Parathyroid adenoma (tissue), 2 donors: Measurements from ENCODE around the gene C14orf39.

Source experiments
- H2AFZ ChIP-seq: fragments of 300-600 bp; sonication (generic); one replicate; pipeline ENCODE4 v1.7.0; 2017; ENCODE audit warnings: antibody characterized with exemption, mild to moderate bottlenecking
- H3K27ac ChIP-seq: fragments of 300-600 bp; sonication (generic); one replicate; pipeline ENCODE4 v1.7.0; 2017
- H3K27me3 ChIP-seq: fragments of 300-600 bp; sonication (generic); one replicate; pipeline ENCODE4 v1.7.0; 2017; ENCODE audit warnings: low read length; ENCODE audit not compliant: control insufficient read depth, insufficient read depth
- H3K36me3 ChIP-seq: fragments of 300-600 bp; sonication (generic); one replicate; pipeline ENCODE4 v1.7.0; 2017; ENCODE audit warnings: low read length; ENCODE audit not compliant: control insufficient read depth, insufficient read depth
- H3K4me1 ChIP-seq: fragments of 300-600 bp; sonication (generic); one replicate; pipeline ENCODE4 v1.7.0; 2017; ENCODE audit warnings: control low read depth
- H3K4me2 ChIP-seq: fragments of 300-600 bp; sonication (generic); one replicate; pipeline ENCODE4 v1.7.0; 2017; ENCODE audit warnings: low read length
- H3K4me3 ChIP-seq: fragments of 300-600 bp; sonication (generic); one replicate; pipeline ENCODE4 v1.7.0; 2017; ENCODE audit warnings: low read depth, low read length
- H3K79me2 ChIP-seq: fragments of 300-600 bp; sonication (generic); one replicate; pipeline ENCODE4 v1.7.0; 2017; ENCODE audit warnings: control low read depth
- H3K9ac ChIP-seq: fragments of 300-600 bp; sonication (generic); one replicate; pipeline ENCODE4 v1.7.0; 2017; ENCODE audit warnings: mild to moderate bottlenecking
- H3K9me3 ChIP-seq: fragments of 300-600 bp; sonication (generic); one replicate; pipeline ENCODE4 v1.7.0; 2017; ENCODE audit warnings: low read length; ENCODE audit not compliant: control insufficient read depth
- CTCF ChIP-seq: fragments of 300-600 bp; sonication (generic); IDR thresholded peaks from one replicate; pipeline ENCODE4 v1.7.0; 2017; ENCODE audit warnings: antibody characterized with exemption, mild to moderate bottlenecking
- donor health status: primary hyperparathyroidism.

Gene C14orf39

GRCh38 chr14:60514378-60514740 lies 28.5 kb upstream of the C14orf39 start:
- no peaks in the 10 kb centered on the region for H3K9me3 ChIP-seq
- no peaks in the 10 kb centered on the region for H3K4me1 ChIP-seq
- H3K27me3 ChIP-seq, result peaks cover 12% of the 10 kb centered on the region
- peak overlapping the region; percentile 79 for H3K4me2 ChIP-seq
- H3K79me2 ChIP-seq, result no peaks in the 10 kb centered on the region
- H2AFZ ChIP-seq, result peak overlapping the region; percentile 91
- peak overlapping the region; percentile 49 for H3K4me3 ChIP-seq
- peak overlapping the region; percentile 45 for H3K27ac ChIP-seq
- TF ChIP-seq CTCF, result no peak
- H3K36me3 ChIP-seq, result no peaks in the 10 kb centered on the region
- no peak overlapping the region for H3K9ac ChIP-seq

GRCh38 chr14:60512973-60513571 lies 27.2 kb upstream of the C14orf39 start:
- Histone ChIP-seq H3K36me3 (no peaks in the 10 kb centered on the region), H2AFZ (no peak overlapping the region), H3K27ac (no peak overlapping the region), H3K4me1 (no peaks in the 10 kb centered on the region), H3K9me3 (no peaks in the 10 kb centered on the region), H3K27me3 (peaks cover 12% of the 10 kb centered on the region), H3K4me3 (no peak overlapping the region), H3K79me2 (no peaks in the 10 kb centered on the region), H3K9ac (no peak overlapping the region), H3K4me2 (no peak overlapping the region)
- no peak for TF ChIP-seq CTCF

DNA sequence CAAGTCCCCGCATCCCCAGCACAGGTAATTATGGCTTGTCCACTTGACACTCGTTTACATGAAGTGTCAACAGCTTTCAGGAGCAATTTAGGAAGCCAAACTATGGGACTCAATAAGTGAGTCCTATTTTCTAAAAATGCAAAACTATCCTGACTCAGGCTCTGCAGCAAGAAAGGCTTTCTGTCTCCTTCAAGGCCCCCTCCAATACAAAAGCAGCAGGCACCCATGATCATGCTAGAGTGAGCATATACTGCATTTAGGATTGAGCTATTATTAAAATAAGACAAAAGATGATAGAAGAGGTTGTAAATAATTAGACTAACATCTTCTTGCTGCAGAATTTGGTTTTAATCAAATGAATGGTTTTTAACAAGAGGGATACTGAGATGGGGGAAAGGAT lies 26.3 kb upstream of the C14orf39 start:
- H3K79me2 ChIP-seq, result no peaks in the 10 kb centered on the region
- no peak overlapping the region for H3K4me3 ChIP-seq
- no peak overlapping the region for H3K4me2 ChIP-seq
- H3K4me1 ChIP-seq, result no peaks in the 10 kb centered on the region
- no peaks in the 10 kb centered on the region for H3K9me3 ChIP-seq
- no peak overlapping the region for H2AFZ ChIP-seq
- H3K36me3 ChIP-seq, result no peaks in the 10 kb centered on the region
- peaks cover 15% of the 10 kb centered on the region for H3K27me3 ChIP-seq
- no peak overlapping the region for H3K27ac ChIP-seq
- H3K9ac ChIP-seq, result no peak overlapping the region
- no peak for TF ChIP-seq CTCF

DNA sequence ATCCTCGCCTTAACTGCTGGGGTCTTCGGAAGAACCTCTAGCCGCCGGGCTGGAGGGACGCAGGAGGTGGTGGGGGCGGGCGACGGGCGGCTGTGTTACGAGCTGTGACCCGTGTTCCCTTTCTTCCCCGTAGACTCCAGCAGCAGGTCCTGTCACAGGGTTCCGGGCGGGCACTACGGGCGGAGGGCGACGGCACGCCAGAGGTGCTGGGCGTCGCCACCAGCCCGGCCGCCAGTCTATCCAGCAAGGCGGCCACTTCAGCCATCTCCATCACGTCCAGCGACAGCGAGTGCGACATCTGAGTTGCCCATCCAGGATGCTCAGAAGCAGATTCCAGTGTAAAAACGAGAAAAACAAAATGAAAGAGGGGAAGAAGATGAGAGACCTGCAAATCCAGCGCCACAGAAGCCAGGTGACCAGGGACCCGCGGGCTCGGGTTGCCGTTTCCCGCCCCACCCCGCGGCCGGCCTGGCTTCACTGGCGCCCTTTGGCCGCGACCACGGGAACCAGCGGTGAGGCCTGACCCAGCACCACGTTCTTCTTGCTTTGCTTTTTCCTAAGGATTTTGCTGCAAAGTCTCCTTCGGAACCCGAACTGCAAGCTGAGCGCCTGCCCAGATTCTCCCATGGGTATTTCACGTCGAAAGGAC lies 25.2 kb upstream of the C14orf39 start:
- TF ChIP-seq CTCF, result no peak
- Histone ChIP-seq H3K4me3 (no peak overlapping the region), H2AFZ (no peak overlapping the region), H3K9me3 (no peaks in the 10 kb centered on the region), H3K4me2 (no peak overlapping the region), H3K9ac (no peak overlapping the region), H3K4me1 (no peaks in the 10 kb centered on the region), H3K27me3 (peaks cover 19% of the 10 kb centered on the region), H3K27ac (no peak overlapping the region), H3K79me2 (no peaks in the 10 kb centered on the region), H3K36me3 (no peaks in the 10 kb centered on the region)
